Neural crest cell (in vitro differentiated cells): Measurements from ENCODE around the gene RPH3AL. TPM values are rescaled to one million over a fixed set of nuclear protein-coding genes. Genes with fewer than 3 reads are reported as not detected.
"Not testable (repeated sequence)": the region's sequence is repeated elsewhere in the genome, so short reads cannot be mapped to it uniquely, and the experiment has no call there.

Experiments used
- DNase-seq: peaks from one replicate; pipeline ENCODE4 v3.0.0; 2021; ENCODE audit warnings: low read depth, mixed read lengths, low spot score
- H3K27ac Mint-ChIP-seq: one replicate; pipeline ENCODE4 v1.8.0; 2021; ENCODE audit warnings: mild to moderate bottlenecking, mixed read lengths; ENCODE audit not compliant: unreplicated experiment
- H3K27me3 Mint-ChIP-seq: 2 replicates; pipeline ENCODE4 v1.8.0; 2021; ENCODE audit warnings: low read depth, mild to moderate bottlenecking, mixed read lengths
- H3K36me3 Mint-ChIP-seq: 2 replicates; pipeline ENCODE4 v1.8.0; 2021; ENCODE audit warnings: low read depth, mild to moderate bottlenecking, mixed read lengths
- H3K4me1 Mint-ChIP-seq: 2 replicates; pipeline ENCODE4 v1.8.0; 2021; ENCODE audit warnings: mixed read lengths
- H3K4me3 Mint-ChIP-seq: one replicate; pipeline ENCODE4 v1.8.0; 2021; ENCODE audit warnings: mild to moderate bottlenecking, mixed read lengths
- H3K9me3 Mint-ChIP-seq: 2 replicates; pipeline ENCODE4 v1.8.0; 2021; ENCODE audit warnings: mixed read lengths
- total RNA-seq: library from RNA; stranded (reverse); gene quantifications from 2 replicates; pipeline ENCODE4 v1.2.1, GENCODE V29; 2021
- TF ChIP-seq, protein P1 (sequence below): fragments of 200-600 bp; sonication (generic); conservative IDR thresholded peaks from 2 replicates; pipeline ENCODE4 v1.5.0; 2021; ENCODE audit warnings: antibody characterized with exemption, mild to moderate bottlenecking

RPH3AL gene
- total RNA-seq, 1 donor from 2014 or later, result 1.9 TPM

DNA sequence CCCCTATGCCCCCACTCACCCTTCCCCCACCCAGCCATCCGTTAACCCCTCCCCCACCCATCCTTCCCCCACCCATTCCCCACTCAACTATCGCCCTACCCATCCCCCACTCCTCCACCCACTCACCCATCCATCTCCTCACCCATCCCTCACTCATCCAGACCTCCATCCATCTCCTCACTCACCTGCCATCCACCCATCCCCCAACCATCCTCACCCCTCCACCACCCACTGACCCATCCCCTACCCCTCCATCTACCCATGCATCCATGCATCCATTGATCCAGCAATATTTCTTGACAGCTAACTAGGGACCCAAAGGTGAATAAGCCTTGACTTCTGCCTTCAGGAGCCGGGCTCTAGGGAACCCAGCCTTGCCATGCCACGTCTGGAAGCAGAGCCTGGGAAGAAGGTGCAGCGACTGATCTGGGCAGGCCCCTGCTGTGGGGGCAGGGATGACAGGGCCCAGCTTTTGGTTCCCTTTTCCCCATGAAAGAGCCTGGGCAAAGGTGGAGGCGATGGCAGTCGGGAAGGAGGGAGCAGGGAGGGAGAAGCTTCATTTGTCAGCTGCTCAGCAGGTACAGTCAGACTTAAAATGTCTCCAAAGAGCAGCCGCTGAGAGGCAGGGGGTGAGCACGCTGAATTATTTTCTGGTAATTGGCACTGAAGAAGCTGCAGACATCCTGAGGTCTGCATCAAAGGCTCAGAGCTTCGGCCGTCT lies 148.0 kb downstream of the RPH3AL start:
- peaks cover 9% of the 10 kb centered on the region for H3K27me3 Mint-ChIP-seq
- H3K36me3 Mint-ChIP-seq, result peaks cover 7% of the 10 kb centered on the region
- no peaks in the 10 kb centered on the region for H3K4me1 Mint-ChIP-seq
- no peak overlapping the region for H3K4me3 Mint-ChIP-seq
- TF ChIP-seq, protein P1, sequence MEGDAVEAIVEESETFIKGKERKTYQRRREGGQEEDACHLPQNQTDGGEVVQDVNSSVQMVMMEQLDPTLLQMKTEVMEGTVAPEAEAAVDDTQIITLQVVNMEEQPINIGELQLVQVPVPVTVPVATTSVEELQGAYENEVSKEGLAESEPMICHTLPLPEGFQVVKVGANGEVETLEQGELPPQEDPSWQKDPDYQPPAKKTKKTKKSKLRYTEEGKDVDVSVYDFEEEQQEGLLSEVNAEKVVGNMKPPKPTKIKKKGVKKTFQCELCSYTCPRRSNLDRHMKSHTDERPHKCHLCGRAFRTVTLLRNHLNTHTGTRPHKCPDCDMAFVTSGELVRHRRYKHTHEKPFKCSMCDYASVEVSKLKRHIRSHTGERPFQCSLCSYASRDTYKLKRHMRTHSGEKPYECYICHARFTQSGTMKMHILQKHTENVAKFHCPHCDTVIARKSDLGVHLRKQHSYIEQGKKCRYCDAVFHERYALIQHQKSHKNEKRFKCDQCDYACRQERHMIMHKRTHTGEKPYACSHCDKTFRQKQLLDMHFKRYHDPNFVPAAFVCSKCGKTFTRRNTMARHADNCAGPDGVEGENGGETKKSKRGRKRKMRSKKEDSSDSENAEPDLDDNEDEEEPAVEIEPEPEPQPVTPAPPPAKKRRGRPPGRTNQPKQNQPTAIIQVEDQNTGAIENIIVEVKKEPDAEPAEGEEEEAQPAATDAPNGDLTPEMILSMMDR, result no peak
- no peak for DNase-seq
- peaks cover 8% of the 10 kb centered on the region for H3K9me3 Mint-ChIP-seq
- no peak overlapping the region for H3K27ac Mint-ChIP-seq

DNA sequence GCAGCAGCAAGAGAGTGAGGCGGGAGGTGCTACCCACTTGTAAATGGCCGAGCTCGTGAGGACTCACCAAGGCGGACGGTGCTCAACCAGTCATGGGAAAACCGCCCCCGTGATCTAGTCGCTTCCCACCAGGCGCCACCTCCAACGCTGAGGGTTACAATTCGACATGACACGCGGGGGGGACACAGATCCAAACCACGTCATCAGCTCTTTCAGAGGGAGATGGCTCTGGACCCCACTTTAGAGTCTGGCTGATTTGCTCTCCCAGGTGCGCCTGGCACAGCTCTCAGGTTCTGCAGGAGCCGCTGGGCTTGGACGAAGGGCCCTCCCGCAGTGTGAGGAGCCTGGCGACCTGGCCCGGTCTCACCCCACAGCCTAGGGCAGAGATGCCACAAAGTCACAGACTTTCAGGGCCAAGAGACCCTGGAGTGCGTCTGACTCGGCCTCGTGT lies 150.1 kb downstream of the RPH3AL start:
- DNase-seq, result no peak
- Mint-ChIP-seq H3K9me3 (peaks cover 8% of the 10 kb centered on the region), H3K27ac (no peak overlapping the region), H3K27me3 (peaks cover 19% of the 10 kb centered on the region), H3K4me1 (no peaks in the 10 kb centered on the region), H3K4me3 (no peak overlapping the region), H3K36me3 (peaks cover 10% of the 10 kb centered on the region)
- TF ChIP-seq, protein P1, result no peak

DNA sequence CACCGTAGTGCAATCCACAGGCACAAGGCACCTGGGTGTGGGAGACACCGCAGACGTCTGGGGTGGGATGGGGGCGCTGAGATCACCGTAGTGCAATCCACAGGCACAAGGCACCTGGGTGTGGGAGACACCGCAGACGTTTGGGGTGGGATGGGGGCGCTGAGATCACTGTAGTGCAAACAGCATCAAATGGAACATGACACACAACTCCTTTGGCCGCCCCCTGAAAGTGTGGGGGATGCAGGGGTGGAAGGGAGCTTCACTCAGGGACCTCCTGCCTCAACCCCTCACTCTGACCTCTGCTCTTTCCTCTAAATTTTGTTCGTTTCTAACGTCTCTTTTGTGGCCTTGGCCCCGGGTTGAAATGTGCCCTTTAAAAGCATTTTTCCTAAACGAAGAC lies 150.9 kb downstream of the RPH3AL start:
- H3K4me1 Mint-ChIP-seq, H3K9me3 Mint-ChIP-seq, DNase-seq, H3K4me3 Mint-ChIP-seq, H3K36me3 Mint-ChIP-seq, H3K27ac Mint-ChIP-seq: not testable (repeated sequence)
- H3K27me3 Mint-ChIP-seq, result peaks cover 19% of the 10 kb centered on the region

DNA sequence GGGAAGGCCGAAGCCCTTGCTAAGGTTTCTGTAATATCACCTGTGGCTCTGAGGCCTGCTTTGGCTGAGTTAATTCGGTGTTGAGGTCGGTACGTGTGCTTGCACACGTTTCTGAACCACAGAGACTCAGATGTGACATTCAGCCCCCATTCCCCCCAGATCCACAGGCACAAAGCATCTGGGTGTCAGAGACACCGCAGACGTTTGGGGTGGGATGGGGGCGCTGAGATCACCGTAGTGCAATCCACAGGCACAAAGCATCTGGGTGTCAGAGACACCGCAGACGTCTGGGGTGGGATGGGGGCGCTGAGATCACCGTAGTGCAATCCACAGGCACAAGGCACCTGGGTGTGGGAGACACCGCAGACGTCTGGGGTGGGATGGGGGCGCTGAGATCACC lies 151.3 kb downstream of the RPH3AL start:
- H3K4me3 Mint-ChIP-seq, H3K4me1 Mint-ChIP-seq, H3K27ac Mint-ChIP-seq, DNase-seq, H3K9me3 Mint-ChIP-seq, H3K36me3 Mint-ChIP-seq: not testable (repeated sequence)
- H3K27me3 Mint-ChIP-seq, result peaks cover 19% of the 10 kb centered on the region

DNA sequence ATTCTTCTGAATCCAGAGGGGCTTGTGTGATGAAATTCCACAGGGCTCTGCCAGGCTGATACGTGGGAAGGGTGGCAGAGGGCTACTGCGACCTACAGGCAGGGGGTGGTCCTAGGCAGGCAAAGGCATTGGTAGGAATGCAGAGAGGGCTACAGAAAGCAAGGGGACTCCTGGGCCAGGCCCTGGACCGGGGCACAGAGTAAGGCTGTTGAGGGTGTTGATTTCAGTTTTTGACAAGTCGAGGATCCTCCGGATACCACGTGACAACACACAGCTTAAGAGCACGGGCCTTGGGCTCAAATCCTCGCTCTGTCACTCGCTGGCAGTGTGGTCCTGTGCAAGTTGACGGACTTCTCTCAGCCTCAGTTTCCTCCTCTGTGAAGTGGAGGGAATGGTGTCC lies 152.0 kb downstream of the RPH3AL start:
- Mint-ChIP-seq H3K27me3 (peaks cover 19% of the 10 kb centered on the region), H3K27ac (no peak overlapping the region), H3K36me3 (peaks cover 3% of the 10 kb centered on the region), H3K9me3 (no peaks in the 10 kb centered on the region), H3K4me3 (no peak overlapping the region), H3K4me1 (no peaks in the 10 kb centered on the region)
- TF ChIP-seq, protein P1, result no peak
- DNase-seq, result no peak

DNA sequence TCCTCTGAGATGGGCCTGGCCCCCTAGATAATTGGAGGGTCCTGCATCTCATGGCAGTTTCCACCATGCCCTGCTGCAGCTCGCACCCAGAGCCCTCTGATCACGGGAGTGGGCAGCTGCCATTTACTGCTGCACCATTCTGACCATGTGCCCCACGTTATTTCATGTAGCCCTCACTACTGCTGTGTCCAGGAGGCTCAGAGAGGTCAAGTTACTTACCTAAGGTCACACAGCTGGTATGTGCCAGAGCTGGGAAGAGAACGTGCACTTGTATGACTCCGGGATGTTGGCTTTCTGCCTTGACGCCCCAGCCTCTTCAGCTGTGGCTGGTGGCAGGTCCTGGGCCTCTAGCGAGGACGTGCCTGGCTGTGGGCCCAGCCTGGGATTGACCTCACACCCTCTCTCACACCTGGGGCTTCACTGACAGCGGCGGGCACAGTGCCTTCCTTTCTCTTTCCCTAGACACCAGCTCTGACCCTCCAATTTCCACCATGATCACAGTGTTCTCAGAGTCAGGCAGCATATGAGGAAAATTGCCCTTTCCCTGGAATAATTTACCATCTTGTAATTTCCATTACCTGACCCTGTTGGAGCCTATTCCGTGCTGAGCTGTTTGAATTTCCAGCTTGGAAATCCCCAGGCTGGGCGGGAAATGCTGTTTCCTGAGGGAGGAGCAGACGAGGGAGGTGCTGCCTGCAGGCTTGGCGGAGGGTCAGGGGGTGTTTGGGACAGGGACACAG lies 152.6 kb downstream of the RPH3AL start:
- no peaks in the 10 kb centered on the region for H3K9me3 Mint-ChIP-seq
- TF ChIP-seq, protein P1, result no peak
- H3K36me3 Mint-ChIP-seq, result peaks cover 3% of the 10 kb centered on the region
- DNase-seq, result no peak
- H3K4me3 Mint-ChIP-seq, result no peak overlapping the region
- peak overlapping the region; percentile 43 for H3K27ac Mint-ChIP-seq
- no peaks in the 10 kb centered on the region for H3K4me1 Mint-ChIP-seq
- H3K27me3 Mint-ChIP-seq, result peaks cover 19% of the 10 kb centered on the region
